ENCODE data around the gene CYB561. TPM values are rescaled to one million over a fixed set of nuclear protein-coding genes. Genes with fewer than 3 reads are reported as not detected.

CYB561 gene
- total RNA-seq, result 74.3 TPM

- peak; percentile 73 for DNase-seq (ENCODE audit: low spot score)
These were observed at the start of gene CYB561 for GRCh38 chr17:63445954-63446752. TSS of gene CYB561 (minus strand) at chr17:63446306. CDS start at chr17:63437547, 8,759 bp downstream.

GRCh38 chr17:63495491-63495890 is 49.4 kb upstream of the CYB561 start:
- no peak for DNase-seq (ENCODE audit: low spot score)

- DNase-seq (ENCODE audit: low spot score), result no peak
These were observed 48.3 kb upstream of the CYB561 start for GRCh38 chr17:63494300-63494928.

- no peak for DNase-seq (ENCODE audit: low spot score)
These were observed 47.3 kb upstream of the CYB561 start for GRCh38 chr17:63493411-63493810.

- DNase-seq (ENCODE audit: low spot score), result no peak
These were observed 46.8 kb upstream of the CYB561 start for GRCh38 chr17:63492940-63493339.

- DNase-seq (ENCODE audit: low spot score), result no peak
These were observed 46.0 kb upstream of the CYB561 start for GRCh38 chr17:63491977-63492618.

- DNase-seq (ENCODE audit: low spot score), result no peak
These were observed 45.3 kb upstream of the CYB561 start for GRCh38 chr17:63491413-63491812.

- DNase-seq (ENCODE audit: low spot score), result no peak
These were observed 44.8 kb upstream of the CYB561 start for GRCh38 chr17:63490858-63491400.

GRCh38 chr17:63490329-63490728 is 44.2 kb upstream of the CYB561 start:
- DNase-seq (ENCODE audit: low spot score), result no peak

- DNase-seq (ENCODE audit: low spot score), result no peak
These were observed 43.2 kb upstream of the CYB561 start for GRCh38 chr17:63489291-63489690.

GRCh38 chr17:63488851-63489250 is 42.7 kb upstream of the CYB561 start:
- no peak for DNase-seq (ENCODE audit: low spot score)

GRCh38 chr17:63487014-63487339 is 40.9 kb upstream of the CYB561 start:
- DNase-seq (ENCODE audit: low spot score), result no peak

- DNase-seq (ENCODE audit: low spot score), result no peak
These were observed 40.4 kb upstream of the CYB561 start for GRCh38 chr17:63486317-63487013.

- DNase-seq (ENCODE audit: low spot score), result no peak
These were observed 37.8 kb upstream of the CYB561 start for GRCh38 chr17:63483655-63484575.

GRCh38 chr17:63483038-63483437 is 36.9 kb upstream of the CYB561 start:
- no peak for DNase-seq (ENCODE audit: low spot score)

GRCh38 chr17:63482509-63482908 is 36.4 kb upstream of the CYB561 start:
- no peak for DNase-seq (ENCODE audit: low spot score)

- no peak for DNase-seq (ENCODE audit: low spot score)
These were observed 35.4 kb upstream of the CYB561 start for GRCh38 chr17:63481488-63481870.

GRCh38 chr17:63480826-63481487 is 34.9 kb upstream of the CYB561 start:
- DNase-seq (ENCODE audit: low spot score), result no peak

- no peak for DNase-seq (ENCODE audit: low spot score)
These were observed 34.2 kb upstream of the CYB561 start for GRCh38 chr17:63480192-63480784.
